ENCODE results near the gene CCT5.
"Not testable (repeated sequence)": the region's sequence is repeated elsewhere in the genome, so short reads cannot be mapped to it uniquely, and the experiment has no call there.

Gene CCT5

GRCh38 chr5:10266839-10267238 lies 16.8 kb downstream of the CCT5 start:
- TF ChIP-seq CTCF (conservative IDR thresholded peaks at IDR 0.05), result no peak
- no peak overlapping the region for H3K27ac ChIP-seq

GRCh38 chr5:10268100-10268499 lies 18.0 kb downstream of the CCT5 start:
- no peak for TF ChIP-seq CTCF (conservative IDR thresholded peaks at IDR 0.05)
- H3K27ac ChIP-seq, result no peak overlapping the region

- TF ChIP-seq CTCF (conservative IDR thresholded peaks at IDR 0.05), result no peak
- no peak overlapping the region for H3K27ac ChIP-seq
These were observed 22.2 kb downstream of the CCT5 start for GRCh38 chr5:10272053-10272874.

GRCh38 chr5:10272875-10273209 lies 22.8 kb downstream of the CCT5 start:
- not testable (repeated sequence) for H3K27ac ChIP-seq

GRCh38 chr5:10275460-10275859 lies 25.4 kb downstream of the CCT5 start:
- no peak for TF ChIP-seq CTCF (conservative IDR thresholded peaks at IDR 0.05)
- H3K27ac ChIP-seq, result no peak overlapping the region

- H3K27ac ChIP-seq, result no peak overlapping the region
- no peak for TF ChIP-seq CTCF (conservative IDR thresholded peaks at IDR 0.05)
These were observed 25.9 kb downstream of the CCT5 start for GRCh38 chr5:10275991-10276390.

GRCh38 chr5:10276691-10277090 lies 26.6 kb downstream of the CCT5 start:
- H3K27ac ChIP-seq, result no peak overlapping the region

More at GRCh38 chr5:10276691-10277090, 26.6 kb downstream of the CCT5 start:
- no peak for TF ChIP-seq CTCF (conservative IDR thresholded peaks at IDR 0.05)

All from VCaP (cell line).